HL-60 (cell line): Measurements from ENCODE around the gene EFNB1.

ENCODE experiments used
- CTCF ChIP-seq: IDR thresholded peaks from one replicate; pipeline ENCODE4 v1.5.1; 2011; ENCODE audit warnings: low read length, control low read depth, inconsistent platforms; ENCODE audit not compliant: insufficient read depth
- GABPA ChIP-seq: IDR thresholded peaks from 2 replicates; pipeline ENCODE4 v1.6.1; 2012; ENCODE audit warnings: low read depth

GRCh38 chrX:68840256-68840655 lies 11.4 kb downstream of the EFNB1 start:
- TF ChIP-seq GABPA: no peak
- TF ChIP-seq CTCF: no peak
